ENCODE data around the gene PARD3B. TPM values are rescaled to one million over a fixed set of nuclear protein-coding genes. Genes with fewer than 3 reads are reported as not detected.

The PARD3B gene
- total RNA-seq, 1 donor: 53.1 TPM

GRCh38 chr2:204896146-204896545 is 350.9 kb downstream of the PARD3B start:
- no peak overlapping the region for H3K4me3 ChIP-seq (ENCODE audit: low read depth, low read length)
- DNase-seq (ENCODE audit: low read depth): no peak
- TF ChIP-seq CTCF (IDR thresholded peaks at IDR 0.05; ENCODE audit: insufficient read depth, low read depth, low read length): no peak

DNA sequence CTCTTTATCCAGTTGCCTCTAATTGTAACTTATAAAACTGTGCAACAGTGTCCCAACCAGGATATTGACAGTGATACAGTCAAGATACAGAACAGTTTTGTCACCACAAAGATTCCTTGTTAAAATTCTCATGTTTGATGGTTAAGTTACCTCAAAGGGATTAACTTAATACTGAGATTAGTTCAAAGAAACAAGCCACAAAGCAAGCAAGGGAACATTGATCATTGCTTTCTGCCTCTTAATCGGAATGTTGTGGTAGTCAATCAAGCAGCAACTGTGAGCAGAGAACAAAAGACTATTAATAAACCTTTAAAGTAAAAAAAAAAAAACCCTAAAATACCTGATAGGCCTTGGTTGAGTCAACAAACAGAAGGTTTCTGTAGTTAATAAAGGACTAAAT is 352.3 kb downstream of the PARD3B start:
- no peak for TF ChIP-seq CTCF (IDR thresholded peaks at IDR 0.05; ENCODE audit: insufficient read depth, low read depth, low read length)
- no peak for DNase-seq (ENCODE audit: low read depth)

GRCh38 chr2:204898928-204899640 is 353.8 kb downstream of the PARD3B start:
- H3K4me3 ChIP-seq (ENCODE audit: low read depth, low read length): no peak overlapping the region
- no peak for DNase-seq (ENCODE audit: low read depth)
- TF ChIP-seq CTCF (IDR thresholded peaks at IDR 0.05; ENCODE audit: insufficient read depth, low read depth, low read length): no peak

More for the DNA sequence above, 352.3 kb downstream of the PARD3B start:
- H3K4me3 ChIP-seq (ENCODE audit: low read depth, low read length): no peak overlapping the region

DNA sequence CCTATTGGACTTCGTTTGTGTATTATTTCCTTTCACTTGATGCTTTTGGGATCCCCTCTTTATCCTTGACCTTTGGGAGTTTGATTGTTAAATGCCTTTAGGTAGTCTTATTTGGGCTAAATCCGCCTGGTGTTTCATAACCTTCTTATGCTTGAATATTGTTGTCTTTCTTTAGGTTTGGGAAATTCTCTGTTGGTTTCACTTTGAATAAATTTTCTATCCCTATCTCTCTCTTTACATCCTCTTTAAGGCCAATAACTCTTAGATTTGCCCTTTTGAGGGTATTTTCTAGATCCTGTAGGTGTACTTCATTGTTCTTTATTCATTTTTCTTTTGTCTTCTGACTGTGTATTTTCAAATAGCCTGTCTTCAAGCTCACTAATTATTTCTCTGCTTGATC is 354.7 kb downstream of the PARD3B start:
- H3K4me3 ChIP-seq (ENCODE audit: low read depth, low read length): no peak overlapping the region
- no peak for DNase-seq (ENCODE audit: low read depth)
- no peak for TF ChIP-seq CTCF (IDR thresholded peaks at IDR 0.05; ENCODE audit: insufficient read depth, low read depth, low read length)

GRCh38 chr2:204900487-204900886 is 355.2 kb downstream of the PARD3B start:
- TF ChIP-seq CTCF (IDR thresholded peaks at IDR 0.05; ENCODE audit: insufficient read depth, low read depth, low read length): no peak
- no peak for DNase-seq (ENCODE audit: low read depth)
- no peak overlapping the region for H3K4me3 ChIP-seq (ENCODE audit: low read depth, low read length)

- TF ChIP-seq CTCF (IDR thresholded peaks at IDR 0.05; ENCODE audit: insufficient read depth, low read depth, low read length): no peak
- DNase-seq (ENCODE audit: low read depth): no peak
- H3K4me3 ChIP-seq (ENCODE audit: low read depth, low read length): no peak overlapping the region
Observed at GRCh38 chr2:204900910-204901309, 355.6 kb downstream of the PARD3B start.

DNA sequence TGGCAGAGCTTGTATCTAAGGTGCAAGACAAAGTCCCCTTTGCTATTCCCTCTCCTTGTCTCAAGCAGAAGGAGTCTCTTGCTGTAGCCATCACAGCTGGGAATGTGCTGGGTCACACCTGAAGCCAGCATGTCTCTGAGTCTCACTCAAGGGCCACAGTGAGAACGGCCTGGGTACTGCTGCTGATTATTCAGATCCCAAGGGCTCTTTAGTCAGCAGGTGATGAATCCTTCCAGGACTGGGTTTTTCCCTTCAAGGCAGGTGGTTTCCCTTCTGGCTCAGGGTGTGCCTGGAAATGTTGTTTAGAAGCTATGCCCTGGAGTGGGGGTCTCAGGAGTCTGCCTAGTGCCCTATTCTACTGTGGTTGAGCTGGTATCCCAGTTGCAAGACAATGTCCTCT is 356.3 kb downstream of the PARD3B start:
- DNase-seq (ENCODE audit: low read depth): no peak
- TF ChIP-seq CTCF (IDR thresholded peaks at IDR 0.05; ENCODE audit: insufficient read depth, low read depth, low read length): no peak
- H3K4me3 ChIP-seq (ENCODE audit: low read depth, low read length): no peak overlapping the region
